ENCODE data around the gene TCL1B.

TCL1B gene

GRCh38 chr14:95657454-95657853 is 28.8 kb upstream of the TCL1B start:
- H3K4me3 ChIP-seq (ENCODE audit: low read depth, low read length), result no peak overlapping the region
- TF ChIP-seq CTCF (IDR thresholded peaks at IDR 0.05; ENCODE audit: low read depth, low read length), result no peak
- TF ChIP-seq POLR2A (IDR thresholded peaks at IDR 0.05; ENCODE audit: extremely low read depth, insufficient read length), result no peak
- no peak for TF ChIP-seq MYC (IDR thresholded peaks at IDR 0.05; ENCODE audit: low read depth, low read length)
- no peak for TF ChIP-seq MAX (IDR thresholded peaks at IDR 0.05; ENCODE audit: low read depth, low read length)
- no peak for DNase-seq (ENCODE audit: low read depth)

GRCh38 chr14:95659293-95659989 is 26.8 kb upstream of the TCL1B start:
- TF ChIP-seq POLR2A (IDR thresholded peaks at IDR 0.05; ENCODE audit: extremely low read depth, insufficient read length) (no peak), MYC (IDR thresholded peaks at IDR 0.05; ENCODE audit: low read depth, low read length) (no peak), MAX (IDR thresholded peaks at IDR 0.05; ENCODE audit: low read depth, low read length) (no peak), CTCF (IDR thresholded peaks at IDR 0.05; ENCODE audit: low read depth, low read length) (no peak)
- no peak overlapping the region for H3K4me3 ChIP-seq (ENCODE audit: low read depth, low read length)
- DNase-seq (ENCODE audit: low read depth), result no peak

GRCh38 chr14:95659990-95660385 is 26.2 kb upstream of the TCL1B start:
- no peak for DNase-seq (ENCODE audit: low read depth)
- TF ChIP-seq MAX (IDR thresholded peaks at IDR 0.05; ENCODE audit: low read depth, low read length) (no peak), CTCF (IDR thresholded peaks at IDR 0.05; ENCODE audit: low read depth, low read length) (no peak), POLR2A (IDR thresholded peaks at IDR 0.05; ENCODE audit: extremely low read depth, insufficient read length) (no peak), MYC (IDR thresholded peaks at IDR 0.05; ENCODE audit: low read depth, low read length) (no peak)
- H3K4me3 ChIP-seq (ENCODE audit: low read depth, low read length), result no peak overlapping the region

- no peak for DNase-seq (ENCODE audit: low read depth)
- no peak overlapping the region for H3K4me3 ChIP-seq (ENCODE audit: low read depth, low read length)
- TF ChIP-seq CTCF (IDR thresholded peaks at IDR 0.05; ENCODE audit: low read depth, low read length) (no peak), POLR2A (IDR thresholded peaks at IDR 0.05; ENCODE audit: extremely low read depth, insufficient read length) (no peak), MYC (IDR thresholded peaks at IDR 0.05; ENCODE audit: low read depth, low read length) (no peak), MAX (IDR thresholded peaks at IDR 0.05; ENCODE audit: low read depth, low read length) (no peak)
Observed at GRCh38 chr14:95660651-95661515, 25.3 kb upstream of the TCL1B start.

GRCh38 chr14:95662376-95663186 is 23.6 kb upstream of the TCL1B start:
- no peak overlapping the region for H3K4me3 ChIP-seq (ENCODE audit: low read depth, low read length)
- no peak for DNase-seq (ENCODE audit: low read depth)

More at GRCh38 chr14:95662376-95663186, 23.6 kb upstream of the TCL1B start:
- TF ChIP-seq CTCF (IDR thresholded peaks at IDR 0.05; ENCODE audit: low read depth, low read length) (no peak), MYC (IDR thresholded peaks at IDR 0.05; ENCODE audit: low read depth, low read length) (no peak), MAX (IDR thresholded peaks at IDR 0.05; ENCODE audit: low read depth, low read length) (no peak), POLR2A (IDR thresholded peaks at IDR 0.05; ENCODE audit: extremely low read depth, insufficient read length) (no peak)
